ENCODE data around the gene FYCO1.

- TF ChIP-seq POLR2A (IDR thresholded peaks at IDR 0.05; ENCODE audit: low read length) (no peak), GATA1 (IDR thresholded peaks at IDR 0.05; ENCODE audit: low read depth, low read length) (no peak)
Observed at GRCh38 chr3:45943207-45943846, 52.3 kb downstream of the FYCO1 start, which contains the start of gene CXCR6.

All from erythroblast (primary cell).